Endodermal cell (in vitro differentiated cells): ENCODE measurements around the gene LRRC45. TPM values are rescaled to one million over a fixed set of nuclear protein-coding genes. Genes with fewer than 3 reads are reported as not detected.

ENCODE experiments used
- DNase-seq: peaks from one replicate; pipeline ENCODE4 v3.0.0-alpha.2; 2017
- H3K27ac ChIP-seq: 2 replicates; pipeline ENCODE4 v1.5.1; 2013; ENCODE audit warnings: mild to moderate bottlenecking, low read depth, low read length, moderate library complexity
- H3K27me3 ChIP-seq: 2 replicates; pipeline ENCODE4 v1.6.1; 2013; ENCODE audit warnings: mild to moderate bottlenecking, low read length, moderate library complexity; ENCODE audit not compliant: insufficient read depth, control insufficient read depth, poor library complexity, severe bottlenecking
- H3K36me3 ChIP-seq: 2 replicates; pipeline ENCODE4 v1.7.0; 2013; ENCODE audit warnings: mild to moderate bottlenecking, low read length, moderate library complexity; ENCODE audit not compliant: control insufficient read depth, insufficient read depth
- H3K4me1 ChIP-seq: one replicate; pipeline ENCODE4 v1.7.0; 2013; ENCODE audit warnings: low read length; ENCODE audit not compliant: control insufficient read depth, insufficient read depth
- H3K4me3 ChIP-seq: 2 replicates; pipeline ENCODE4 v1.5.1; 2013; ENCODE audit warnings: mild to moderate bottlenecking, low read length, moderate library complexity
- H3K9ac ChIP-seq: 2 replicates; pipeline ENCODE4 v1.6.1; 2013; ENCODE audit warnings: mild to moderate bottlenecking, low read length, moderate library complexity; ENCODE audit not compliant: poor library complexity, severe bottlenecking; ENCODE audit errors: extremely low read depth
- H3K9me3 ChIP-seq: 2 replicates; pipeline ENCODE4 v1.6.1; 2013; ENCODE audit warnings: mild to moderate bottlenecking, low read length, moderate library complexity; ENCODE audit not compliant: control insufficient read depth
- H3K27ac Mint-ChIP-seq: 2 replicates; pipeline ENCODE4 v1.8.0; 2020; ENCODE audit warnings: mixed read lengths
- H3K27me3 Mint-ChIP-seq: 2 replicates; pipeline ENCODE4 v1.8.0; 2021; ENCODE audit warnings: mild to moderate bottlenecking, mixed read lengths; ENCODE audit not compliant: insufficient read depth
- H3K36me3 Mint-ChIP-seq: 2 replicates; pipeline ENCODE4 v1.8.0; 2020; ENCODE audit warnings: low read depth, mixed read lengths
- H3K4me1 Mint-ChIP-seq: 2 replicates; pipeline ENCODE4 v1.8.0; 2020; ENCODE audit warnings: mixed read lengths
- H3K4me3 Mint-ChIP-seq: 2 replicates; pipeline ENCODE4 v1.8.0; 2020; ENCODE audit warnings: mild to moderate bottlenecking, moderate library complexity, mixed read lengths
- H3K9me3 Mint-ChIP-seq: 2 replicates; pipeline ENCODE4 v1.8.0; 2020; ENCODE audit warnings: mild to moderate bottlenecking, mixed read lengths
- CTCF ChIP-seq: fragments of 200-600 bp; sonication (generic); conservative IDR thresholded peaks from 2 replicates; pipeline ENCODE4 v1.5.0; 2021; ENCODE audit warnings: antibody characterized with exemption, mild to moderate bottlenecking
- whole genome bisulfite sequencing, 2 experiments: methylation state at CpG; one replicate each; pipeline versions ENCODE4 v1.1.5 to v1.1.7; 2013; ENCODE audit warnings: missing lambda C conversion rate in 2 of 2, mixed read lengths in 1 of 2; ENCODE audit not compliant: insufficient coverage in 1 of 2, insufficient read length in 1 of 2; 5-methylcytosine and 5-hydroxymethylcytosine counted together
- total RNA-seq, 2 donors: library from RNA; stranded (reverse); fragmentation: NEBNext Ultra II Directional in 1 of 2; extraction: Animal tissue kit (Norgen Biotek cat#: 25700) in 1 of 2; gene quantifications; 2 replicates in 1 of 2; 3 replicates in 1 of 2; pipeline ENCODE4 v1.2.1, GENCODE V29; 2021

LRRC45 gene
- total RNA-seq, 2 donors from 2014 or later, result 35.1 to 38.9 TPM

- Histone ChIP-seq H3K4me1 (no peaks in the 10 kb centered on the region), H3K36me3 (peaks cover 7% of the 10 kb centered on the region), H3K9ac (no peak overlapping the region), H3K27ac (peak overlapping the region; percentile 47), H3K9me3 (no peaks in the 10 kb centered on the region), H3K4me3 (no peak overlapping the region), H3K27me3 (no peaks in the 10 kb centered on the region)
- Mint-ChIP-seq H3K27me3 (no peaks in the 10 kb centered on the region), H3K4me3 (no peak overlapping the region), H3K9me3 (no peaks in the 10 kb centered on the region), H3K4me1 (peaks cover 5% of the 10 kb centered on the region), H3K36me3 (peaks cover 8% of the 10 kb centered on the region), H3K27ac (no peak overlapping the region)
- no peak for DNase-seq
- no peak for TF ChIP-seq CTCF
- 93 to 94% methylated on average over 19 of the region's 19 CpGs for WGBS, 2 experiments
Observed at GRCh38 chr17:82018152-82018988, 4.7 kb upstream of the LRRC45 start.

- Histone ChIP-seq H3K9me3 (no peaks in the 10 kb centered on the region), H3K4me1 (peaks cover 1% of the 10 kb centered on the region), H3K27me3 (no peaks in the 10 kb centered on the region), H3K27ac (peak overlapping the region; percentile 47), H3K4me3 (no peak overlapping the region), H3K9ac (no peak overlapping the region), H3K36me3 (peaks cover 7% of the 10 kb centered on the region)
- H3K4me1 Mint-ChIP-seq, result peaks cover 8% of the 10 kb centered on the region
- no peak for DNase-seq
- H3K27ac Mint-ChIP-seq, result no peak overlapping the region
- H3K36me3 Mint-ChIP-seq, result peaks cover 8% of the 10 kb centered on the region
- TF ChIP-seq CTCF, result no peak
- H3K9me3 Mint-ChIP-seq, result no peaks in the 10 kb centered on the region
- no peak overlapping the region for H3K4me3 Mint-ChIP-seq
- no peaks in the 10 kb centered on the region for H3K27me3 Mint-ChIP-seq
- WGBS, 2 experiments, result 95 to 97% methylated on average over 16 to 33 of the region's 33 CpGs
Observed at GRCh38 chr17:82018989-82019689, 4.0 kb upstream of the LRRC45 start.

GRCh38 chr17:82019690-82020571, 3.2 kb upstream of the LRRC45 start:
- no peak overlapping the region for H3K4me3 Mint-ChIP-seq

More at GRCh38 chr17:82019690-82020571, 3.2 kb upstream of the LRRC45 start:
- DNase-seq, result peak; percentile 97
- TF ChIP-seq CTCF, result peak; percentile 93
- H3K9ac ChIP-seq, result no peak overlapping the region
- no peak overlapping the region for H3K4me3 ChIP-seq
- Mint-ChIP-seq H3K27me3 (no peaks in the 10 kb centered on the region), H3K36me3 (peaks cover 8% of the 10 kb centered on the region), H3K27ac (no peak overlapping the region), H3K9me3 (no peaks in the 10 kb centered on the region), H3K4me1 (peaks cover 10% of the 10 kb centered on the region)
- peaks cover 7% of the 10 kb centered on the region for H3K36me3 ChIP-seq
- WGBS, 2 experiments, result 68 to 71% methylated on average over 12 to 34 of the region's 34 CpGs
- H3K27me3 ChIP-seq, result no peaks in the 10 kb centered on the region
- no peak overlapping the region for H3K27ac ChIP-seq
- H3K4me1 ChIP-seq, result peaks cover 4% of the 10 kb centered on the region
- H3K9me3 ChIP-seq, result no peaks in the 10 kb centered on the region
